ENCODE measurements around the gene CALHM5. TPM values are rescaled to one million over a fixed set of nuclear protein-coding genes. Genes with fewer than 3 reads are reported as not detected.

The CALHM5 gene
- total and polyA plus RNA-seq, 2 experiments from 2014 or later, result 0.51 to 9.8 TPM

DNA sequence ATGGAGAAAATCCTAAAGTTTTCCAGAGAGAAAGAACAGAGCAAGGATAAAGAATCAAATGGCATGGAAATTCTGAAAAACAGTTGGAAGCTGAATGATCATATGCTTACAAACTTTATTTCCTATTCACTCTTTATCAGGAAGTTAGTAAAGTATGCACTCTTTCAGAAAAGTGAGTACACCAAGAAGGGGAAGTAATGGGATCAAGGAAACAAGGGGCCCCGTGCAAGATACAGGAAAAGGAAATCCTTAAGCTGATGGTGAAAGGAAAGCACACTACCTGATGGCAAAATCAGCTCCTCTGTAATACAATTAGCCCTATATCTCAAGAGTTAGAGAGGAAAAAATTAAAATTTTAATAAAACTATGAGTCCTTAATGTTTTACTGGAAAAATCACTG lies 36.3 kb upstream of the CALHM5 start:
- H3K27ac ChIP-seq, result no peak overlapping the region
- no peaks in the 10 kb centered on the region for H3K9me2 ChIP-seq (ENCODE audit: insufficient read depth)
- no peaks in the 10 kb centered on the region for H3K27me3 ChIP-seq (replicated peaks; ENCODE audit: insufficient read depth)
- no peaks in the 10 kb centered on the region for H3F3A ChIP-seq (ENCODE audit: insufficient read depth)
- H3K9me3 ChIP-seq (ENCODE audit: low read depth), result no peaks in the 10 kb centered on the region
- H4K20me1 ChIP-seq (ENCODE audit: insufficient read depth), result no peaks in the 10 kb centered on the region
- WGBS, 2 experiments (ENCODE audit: low coverage in 1 of 2, low lambda C conversion rate in 2 of 2, missing lambda C conversion rate in 2 of 2), result 39 to 50% methylated on average over 1 of the region's 1 CpG
- no peak overlapping the region for H3K4me3 ChIP-seq
- no peak overlapping the region for H2AFZ ChIP-seq
- DNase-seq, result no peak
- H3K4me2 ChIP-seq (ENCODE audit: unreplicated experiment), result no peak overlapping the region
- no peaks in the 10 kb centered on the region for H3K79me2 ChIP-seq (ENCODE audit: insufficient read depth)
- TF ChIP-seq EZH2 (IDR thresholded peaks at IDR 0.05; ENCODE audit: insufficient read depth, poor library complexity, severe bottlenecking) (no peak), EZH2phosphoT487 (IDR thresholded peaks at IDR 0.05; ENCODE audit: insufficient read depth, low read depth) (no peak)
- no peaks in the 10 kb centered on the region for H3K36me3 ChIP-seq (ENCODE audit: low read depth)
- H3K9ac ChIP-seq, result no peak overlapping the region
- no peaks in the 10 kb centered on the region for H3K4me1 ChIP-seq (ENCODE audit: insufficient read depth)
- in situ Hi-C loops (cut with MboI), result no loop called here

DNA sequence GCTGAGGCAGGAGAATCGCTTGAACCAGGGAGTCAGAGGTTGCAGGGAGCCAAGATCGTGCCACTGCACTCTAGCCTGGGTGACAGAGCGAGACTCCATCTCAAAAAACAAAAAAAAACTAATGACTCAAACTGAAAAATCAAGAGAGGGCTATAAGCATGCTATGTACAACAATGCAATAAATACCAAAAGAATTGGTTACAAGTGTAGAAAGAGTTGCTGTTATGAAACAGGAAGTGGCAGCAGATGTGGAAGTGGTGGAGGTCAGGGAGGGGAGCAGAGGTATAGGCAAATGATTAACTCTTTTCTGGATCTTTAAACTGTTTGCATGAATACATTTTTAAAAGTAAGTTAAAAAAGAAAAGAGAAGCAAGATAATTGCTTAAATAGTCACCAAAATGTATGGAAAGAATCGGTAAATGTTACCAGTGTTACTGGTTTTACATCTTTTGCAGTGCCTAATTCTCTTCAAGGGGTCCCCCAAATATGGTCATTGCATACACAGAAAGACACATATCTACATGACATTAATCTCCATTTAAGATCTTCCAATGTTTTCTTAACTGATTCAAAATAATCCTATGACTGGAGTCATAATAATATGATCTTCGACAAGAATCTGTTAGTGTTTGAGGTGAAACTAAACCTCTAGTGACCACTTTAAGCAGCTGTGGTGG lies 35.3 kb upstream of the CALHM5 start:
- Histone ChIP-seq H3K27me3 (replicated peaks; ENCODE audit: insufficient read depth) (no peaks in the 10 kb centered on the region), H4K20me1 (ENCODE audit: insufficient read depth) (no peaks in the 10 kb centered on the region), H3K4me3 (no peak overlapping the region), H3K79me2 (ENCODE audit: insufficient read depth) (no peaks in the 10 kb centered on the region), H3K9me2 (ENCODE audit: insufficient read depth) (no peaks in the 10 kb centered on the region), H2AFZ (no peak overlapping the region), H3K27ac (no peak overlapping the region), H3K9me3 (ENCODE audit: low read depth) (no peaks in the 10 kb centered on the region), H3K9ac (no peak overlapping the region), H3K4me2 (ENCODE audit: unreplicated experiment) (no peak overlapping the region), H3K36me3 (ENCODE audit: low read depth) (no peaks in the 10 kb centered on the region), H3F3A (ENCODE audit: insufficient read depth) (no peaks in the 10 kb centered on the region), H3K4me1 (ENCODE audit: insufficient read depth) (no peaks in the 10 kb centered on the region)
- in situ Hi-C loops (cut with MboI), result no loop called here
- DNase-seq, result no peak
- 57% methylated on average over 5 of the region's 5 CpGs for WGBS, 2 experiments (ENCODE audit: low coverage in 1 of 2, low lambda C conversion rate in 2 of 2, missing lambda C conversion rate in 2 of 2)
- no peak for TF ChIP-seq EZH2phosphoT487 (IDR thresholded peaks at IDR 0.05; ENCODE audit: insufficient read depth, low read depth)
- TF ChIP-seq EZH2 (IDR thresholded peaks at IDR 0.05; ENCODE audit: insufficient read depth, poor library complexity, severe bottlenecking), result no peak

- Histone ChIP-seq H4K20me1 (ENCODE audit: insufficient read depth) (no peaks in the 10 kb centered on the region), H3K4me3 (no peak overlapping the region), H3K4me2 (ENCODE audit: unreplicated experiment) (no peak overlapping the region), H2AFZ (no peak overlapping the region), H3K36me3 (ENCODE audit: low read depth) (no peaks in the 10 kb centered on the region), H3K27me3 (replicated peaks; ENCODE audit: insufficient read depth) (no peaks in the 10 kb centered on the region), H3K4me1 (ENCODE audit: insufficient read depth) (peaks cover 9% of the 10 kb centered on the region), H3K9me2 (ENCODE audit: insufficient read depth) (no peaks in the 10 kb centered on the region), H3K9me3 (ENCODE audit: low read depth) (no peaks in the 10 kb centered on the region), H3K27ac (no peak overlapping the region), H3K79me2 (ENCODE audit: insufficient read depth) (no peaks in the 10 kb centered on the region), H3K9ac (no peak overlapping the region), H3F3A (ENCODE audit: insufficient read depth) (no peaks in the 10 kb centered on the region)
- 43 to 48% methylated on average over 1 of the region's 1 CpG for WGBS, 2 experiments (ENCODE audit: low coverage in 1 of 2, low lambda C conversion rate in 2 of 2, missing lambda C conversion rate in 2 of 2)
- in situ Hi-C loops (cut with MboI), result no loop called here
- no peak for DNase-seq
- TF ChIP-seq EZH2phosphoT487 (IDR thresholded peaks at IDR 0.05; ENCODE audit: insufficient read depth, low read depth) (no peak), EZH2 (IDR thresholded peaks at IDR 0.05; ENCODE audit: insufficient read depth, poor library complexity, severe bottlenecking) (no peak)
Measured at GRCh38 chr6:116482780-116483179, 28.7 kb upstream of the CALHM5 start.

DNA sequence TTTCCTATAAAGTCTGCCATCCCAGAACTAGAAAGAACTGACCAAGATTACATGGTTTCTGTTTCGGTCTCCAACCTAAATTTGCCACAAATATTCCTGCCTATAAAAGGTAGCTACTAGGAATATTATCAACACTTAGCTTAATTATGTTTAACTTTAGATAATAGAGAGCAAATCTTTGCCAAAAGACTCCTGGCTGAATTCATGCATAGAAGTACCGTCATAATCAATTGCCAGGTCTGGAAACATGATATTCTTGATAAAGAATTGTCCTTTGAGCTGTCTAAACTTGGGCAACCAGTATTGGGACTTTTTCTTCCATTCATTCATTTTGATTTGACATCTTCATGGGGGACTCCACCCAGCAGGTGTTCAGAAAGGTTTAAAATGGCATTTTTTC lies 27.8 kb upstream of the CALHM5 start:
- 74 to 78% methylated on average over 2 of the region's 2 CpGs for WGBS, 2 experiments (ENCODE audit: low coverage in 1 of 2, low lambda C conversion rate in 2 of 2, missing lambda C conversion rate in 2 of 2)
- Histone ChIP-seq H3K4me2 (ENCODE audit: unreplicated experiment) (no peak overlapping the region), H3K4me3 (no peak overlapping the region), H3K27ac (no peak overlapping the region), H3K9me2 (ENCODE audit: insufficient read depth) (no peaks in the 10 kb centered on the region), H3K4me1 (ENCODE audit: insufficient read depth) (peaks cover 9% of the 10 kb centered on the region), H3K79me2 (ENCODE audit: insufficient read depth) (no peaks in the 10 kb centered on the region), H3K9ac (no peak overlapping the region), H2AFZ (no peak overlapping the region), H4K20me1 (ENCODE audit: insufficient read depth) (no peaks in the 10 kb centered on the region), H3K27me3 (replicated peaks; ENCODE audit: insufficient read depth) (no peaks in the 10 kb centered on the region), H3K36me3 (ENCODE audit: low read depth) (no peaks in the 10 kb centered on the region), H3K9me3 (ENCODE audit: low read depth) (no peaks in the 10 kb centered on the region), H3F3A (ENCODE audit: insufficient read depth) (no peaks in the 10 kb centered on the region)
- in situ Hi-C loops (cut with MboI), result no loop called here
- TF ChIP-seq EZH2 (IDR thresholded peaks at IDR 0.05; ENCODE audit: insufficient read depth, poor library complexity, severe bottlenecking), result no peak
- TF ChIP-seq EZH2phosphoT487 (IDR thresholded peaks at IDR 0.05; ENCODE audit: insufficient read depth, low read depth), result no peak
- no peak for DNase-seq
